SK-N-SH (cell line): ENCODE data around the gene SLF2. TPM values are rescaled to one million over a fixed set of nuclear protein-coding genes. Genes with fewer than 3 reads are reported as not detected.

Source experiments
- CTCF ChIA-PET: fragments of 300-600, 350-600 bp; formaldehyde crosslinking; extraction: SDS; loops from one replicate; lab custom pipeline; 2021; lab: Yijun Ruan, JAX
- POLR2A ChIA-PET: fragments of 350-600 bp; sonication (Branson Sonifier 250); formaldehyde crosslinking; extraction: SDS; loops from one replicate; lab custom pipeline; 2020; ENCODE audit warnings: antibody characterized with exemption, inconsistent platforms; lab: Yijun Ruan, JAX
- DNase-seq: peaks from one replicate; pipeline ENCODE4 v3.0.0; 2012
- H2AFZ ChIP-seq: fragments of 200-600 bp; sonication (generic); 2 replicates; pipeline ENCODE4 v1.8.1; 2016; ENCODE audit warnings: antibody characterized with exemption, mild to moderate bottlenecking, low read depth
- H3F3A ChIP-seq: fragments of 200-600 bp; sonication (generic); replicated peaks from 2 replicates; pipeline ENCODE3; 2016; ENCODE audit warnings: antibody characterized with exemption, mild to moderate bottlenecking; ENCODE audit not compliant: insufficient read depth
- H3K27ac ChIP-seq, 2 experiments: fragments of 200-500 bp in 1 of 2; fragments of 200-600 bp in 1 of 2; sonication (Bioruptor generic) in 1 of 2; sonication (generic), shearing (Covaris generic) in 1 of 2; 2 replicates each; pipeline versions ENCODE4 v1.5.1 to v1.6.1; 2014 to 2016; ENCODE audit warnings: low read depth in 2 of 2, inconsistent platforms in 1 of 2, low read length in 1 of 2, mild to moderate bottlenecking in 1 of 2, mixed read lengths in 1 of 2
- H3K27me3 ChIP-seq: fragments of 200-600 bp; sonication (generic), shearing (Covaris generic); 2 replicates; pipeline ENCODE4 v1.6.1; 2016; ENCODE audit warnings: mixed run types; ENCODE audit not compliant: insufficient read depth
- H3K36me3 ChIP-seq, 2 experiments: fragments of 200-500 bp in 1 of 2; fragments of 200-600 bp in 1 of 2; sonication (Bioruptor generic) in 1 of 2; sonication (generic) in 1 of 2; replicated peaks in 1 of 2; 2 replicates each; pipeline versions ENCODE3 to v1.5.1; 2014 to 2016; ENCODE audit warnings: low read length in 1 of 2, mild to moderate bottlenecking in 1 of 2; ENCODE audit not compliant: insufficient read depth in 2 of 2, control insufficient read depth in 1 of 2
- H3K4me1 ChIP-seq, 2 experiments: fragments of 200-500 bp in 1 of 2; fragments of 200-600 bp in 1 of 2; sonication (Bioruptor generic) in 1 of 2; sonication (generic), shearing (Covaris generic) in 1 of 2; 2 replicates each; pipeline versions ENCODE4 v1.5.1 to v1.6.1; 2014 to 2016; ENCODE audit warnings: low read depth in 1 of 2, low read length in 1 of 2, mixed run types in 1 of 2; ENCODE audit not compliant: insufficient read depth in 2 of 2, control insufficient read depth in 1 of 2
- H3K4me2 ChIP-seq: fragments of 200-600 bp; sonication (generic), shearing (Covaris generic); 2 replicates; pipeline ENCODE4 v1.6.1; 2017; ENCODE audit warnings: mixed run types
- H3K4me3 ChIP-seq, 2 experiments: fragments of 200-500 bp in 1 of 2; fragments of 200-600 bp in 1 of 2; sonication (Bioruptor generic) in 1 of 2; sonication (generic), shearing (Covaris generic) in 1 of 2; 2 replicates each; pipeline versions ENCODE4 v1.5.1 to v1.8.1; 2014 to 2016; ENCODE audit warnings: low read depth in 2 of 2, inconsistent platforms in 1 of 2, low read length in 1 of 2, mild to moderate bottlenecking in 1 of 2, mixed read lengths in 1 of 2, moderate library complexity in 1 of 2
- H3K79me2 ChIP-seq: fragments of 200-600 bp; sonication (generic); 2 replicates; pipeline ENCODE4 v1.8.1; 2017; ENCODE audit warnings: mild to moderate bottlenecking; ENCODE audit not compliant: insufficient read depth
- H3K9ac ChIP-seq: fragments of 200-600 bp; sonication (generic); 2 replicates; pipeline ENCODE4 v1.6.1; 2017; ENCODE audit warnings: mixed run types
- H3K9me2 ChIP-seq: fragments of 200-600 bp; sonication (generic); 2 replicates; pipeline ENCODE4 v1.6.1; 2017; ENCODE audit warnings: mixed run types
- H3K9me3 ChIP-seq: fragments of 200-600 bp; sonication (generic); 2 replicates; pipeline ENCODE4 v1.6.1; 2017; ENCODE audit warnings: mixed run types, mild to moderate bottlenecking, moderate library complexity
- H4K20me1 ChIP-seq: fragments of 200-600 bp; sonication (generic); 2 replicates; pipeline ENCODE4 v1.6.1; 2017; ENCODE audit warnings: mild to moderate bottlenecking, mixed run types; ENCODE audit not compliant: insufficient read depth
- CHD2 ChIP-seq: fragments of 150-350 bp; IDR thresholded peaks from 2 replicates; pipeline ENCODE4 v1.6.1; 2018; ENCODE audit warnings: low read length; ENCODE audit not compliant: partially characterized antibody
- ELF1 ChIP-seq: IDR thresholded peaks from 2 replicates; pipeline ENCODE4 v1.4.0; 2012
- FOXJ3 ChIP-seq: sonication (generic); formaldehyde crosslinking; IDR thresholded peaks from 2 replicates; pipeline ENCODE4 v1.5.1; 2020; ENCODE audit warnings: mild to moderate bottlenecking, missing genetic modification reagents
- MEF2A ChIP-seq: IDR thresholded peaks from 2 replicates; pipeline ENCODE4 v1.4.0; 2012; ENCODE audit warnings: low read depth, borderline replicate concordance
- MXI1 ChIP-seq: IDR thresholded peaks from 2 replicates; pipeline ENCODE4 v1.6.1; 2012; ENCODE audit warnings: mild to moderate bottlenecking, low read depth, low read length, improper control_type of control experiment
- NFIC ChIP-seq: IDR thresholded peaks from 2 replicates; pipeline ENCODE4 v1.4.0; 2012; ENCODE audit warnings: borderline replicate concordance
- NRF1 ChIP-seq: IDR thresholded peaks from 2 replicates; pipeline ENCODE4 v1.6.1; 2012; ENCODE audit warnings: low read depth, mild to moderate bottlenecking, low read length
- RAD21 ChIP-seq: IDR thresholded peaks from 2 replicates; pipeline ENCODE4 v1.6.1; 2012; ENCODE audit warnings: mild to moderate bottlenecking, low read length
- REST ChIP-seq: IDR thresholded peaks from 2 replicates; pipeline ENCODE4 v1.6.1; 2012; ENCODE audit warnings: mild to moderate bottlenecking, low read depth, low read length, moderate library complexity
- RXRA ChIP-seq: IDR thresholded peaks from 2 replicates; pipeline ENCODE4 v1.4.0; 2012; ENCODE audit warnings: low read depth, mild to moderate bottlenecking, borderline replicate concordance
- SMC3 ChIP-seq: IDR thresholded peaks from 2 replicates; pipeline ENCODE4 v1.6.1; 2012; ENCODE audit warnings: low read depth, low read length, improper control_type of control experiment
- TAF1 ChIP-seq: IDR thresholded peaks from 2 replicates; pipeline ENCODE4 v1.6.1; 2012; ENCODE audit warnings: low read depth, mild to moderate bottlenecking, low read length, moderate library complexity, borderline replicate concordance
- TCF12 ChIP-seq: IDR thresholded peaks from 2 replicates; pipeline ENCODE4 v1.4.0; 2012
- WGBS: methylation state at CpG from one replicate; pipeline ENCODE4 v1.1.6; 2017; ENCODE audit warnings: low lambda C conversion rate; 5-methylcytosine and 5-hydroxymethylcytosine counted together
- polyA plus RNA-seq, 3 experiments: library from polyadenylated mRNA; depleted of rRNA; stranded (reverse); fragments of >200 nt; gene quantifications; 2 replicates each; pipeline ENCODE4 v1.2.3, GENCODE V29; 2012
- TF ChIP-seq, protein P1 (sequence below): IDR thresholded peaks from 2 replicates; pipeline ENCODE4; 2012
- TF ChIP-seq, protein P2 (sequence below): fragments of 200-600 bp; sonication (generic); IDR thresholded peaks from 2 replicates; pipeline ENCODE4 v1.6.1; 2017; ENCODE audit warnings: antibody characterized with exemption, mild to moderate bottlenecking, moderate library complexity
- TF ChIP-seq, protein P3 (sequence below): IDR thresholded peaks from 2 replicates; pipeline ENCODE4 v1.4.0; 2012; ENCODE audit warnings: low read depth, borderline replicate concordance
- TF ChIP-seq, protein P4 (sequence below): IDR thresholded peaks from 2 replicates; pipeline ENCODE4 v1.4.0; 2012; ENCODE audit warnings: low read depth

SLF2 gene
- polyA plus RNA-seq, 1 of the 3 experiments (the other 2 are of a cell fraction): 6.3 TPM

DNA sequence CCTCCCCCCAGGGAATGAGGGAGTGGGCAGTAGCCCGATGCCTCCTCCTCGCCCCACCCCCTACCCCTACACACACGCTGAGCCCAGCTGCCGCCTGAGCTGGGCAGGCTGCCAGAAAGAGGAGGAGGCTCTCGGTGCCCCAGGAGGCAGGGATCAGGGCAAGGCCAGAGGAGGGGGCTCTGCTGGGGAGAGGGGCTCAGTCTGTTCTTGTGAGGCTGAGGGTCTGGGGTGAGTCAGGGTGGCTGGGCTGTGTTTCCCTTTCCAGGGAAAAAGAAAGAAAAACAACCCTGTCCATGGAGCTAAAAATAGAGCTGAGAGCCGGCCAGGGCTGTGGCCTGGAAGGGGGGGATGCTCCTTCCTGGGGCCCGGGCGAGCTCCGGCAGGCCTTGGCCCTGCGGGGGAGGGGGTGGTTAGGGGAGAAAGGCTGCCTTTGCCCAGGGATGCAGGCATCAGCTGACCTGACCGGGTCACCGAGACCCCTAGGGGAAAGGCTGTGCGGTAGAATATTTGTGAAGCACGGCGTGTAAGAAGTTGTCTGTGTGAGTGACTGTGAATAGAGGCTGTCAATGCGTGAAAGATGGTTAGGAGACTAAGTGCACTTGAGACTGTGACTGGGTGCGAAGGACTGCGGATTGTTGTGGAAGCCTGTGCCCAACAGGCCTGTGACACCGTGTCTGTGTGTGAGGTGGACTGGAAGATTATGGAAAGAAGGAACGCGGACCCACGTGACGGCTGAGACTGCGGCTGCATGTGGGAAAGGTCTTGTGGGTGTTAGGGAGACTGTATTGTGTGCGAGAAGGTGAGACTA lies 85.6 kb downstream of the SLF2 start:
- Histone ChIP-seq H3K9ac (peak overlapping the region; percentile 99), H3K27ac (peak overlapping the region; percentile 98 to 99), H2AFZ (peak overlapping the region; percentile 72; the same call in 1 of the 2 replicates), H3K36me3 (peaks cover 15 to 28% of the 10 kb centered on the region in 2 experiments), H3K4me1 (peaks cover 20 to 37% of the 10 kb centered on the region in 2 experiments; a peak in 3 of 4 replicates), H3K4me2 (peak overlapping the region; percentile 97), H3K4me3 (peak overlapping the region; percentile 66 to 90), H4K20me1 (peaks cover 20% of the 10 kb centered on the region), H3K27me3 (no peaks in the 10 kb centered on the region), H3K9me2 (no peaks in the 10 kb centered on the region), H3K79me2 (peaks cover 50% of the 10 kb centered on the region), H3K9me3 (no peaks in the 10 kb centered on the region), H3F3A (peaks cover 36% of the 10 kb centered on the region)
- CTCF ChIA-PET: interaction anchor here (0.6 to 24.5 kb wide), 18 partner anchors 11 to 1120 kb away, joined by 3 to 443 read pairs (median 5); partner anchors contain the start of genes MRPL43, PDZD7, SEMA4G and SFXN3
- POLR2A ChIA-PET: interaction anchor here (0.6 to 2.2 kb wide), 6 partner anchors 11 to 639 kb away, joined by 3 to 8 read pairs (median 4); partner anchors contain the start of genes MRPL43, SLF2 and TWNK
- DNase-seq: peak; percentile 96
- TF ChIP-seq TCF12 (peak; percentile 60), NFIC (peak; percentile 85), RXRA (peak; percentile 39; the same call in 1 of the 2 replicates), FOXJ3 (CRISPR knock-in tag) (no peak), SMC3 (no peak), REST (peak; percentile 10; the same call in 1 of the 2 replicates), RAD21 (no peak), ELF1 (no peak), NRF1 (no peak), TAF1 (no peak; the same call in 1 of the 2 replicates), CHD2 (peak; percentile 68), MXI1 (no peak), MEF2A (peak; percentile 96)
- TF ChIP-seq, protein P1, sequence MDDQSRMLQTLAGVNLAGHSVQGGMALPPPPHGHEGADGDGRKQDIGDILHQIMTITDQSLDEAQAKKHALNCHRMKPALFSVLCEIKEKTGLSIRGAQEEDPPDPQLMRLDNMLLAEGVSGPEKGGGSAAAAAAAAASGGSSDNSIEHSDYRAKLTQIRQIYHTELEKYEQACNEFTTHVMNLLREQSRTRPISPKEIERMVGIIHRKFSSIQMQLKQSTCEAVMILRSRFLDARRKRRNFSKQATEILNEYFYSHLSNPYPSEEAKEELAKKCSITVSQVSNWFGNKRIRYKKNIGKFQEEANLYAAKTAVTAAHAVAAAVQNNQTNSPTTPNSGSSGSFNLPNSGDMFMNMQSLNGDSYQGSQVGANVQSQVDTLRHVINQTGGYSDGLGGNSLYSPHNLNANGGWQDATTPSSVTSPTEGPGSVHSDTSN: no peak
- TF ChIP-seq, protein P2, sequence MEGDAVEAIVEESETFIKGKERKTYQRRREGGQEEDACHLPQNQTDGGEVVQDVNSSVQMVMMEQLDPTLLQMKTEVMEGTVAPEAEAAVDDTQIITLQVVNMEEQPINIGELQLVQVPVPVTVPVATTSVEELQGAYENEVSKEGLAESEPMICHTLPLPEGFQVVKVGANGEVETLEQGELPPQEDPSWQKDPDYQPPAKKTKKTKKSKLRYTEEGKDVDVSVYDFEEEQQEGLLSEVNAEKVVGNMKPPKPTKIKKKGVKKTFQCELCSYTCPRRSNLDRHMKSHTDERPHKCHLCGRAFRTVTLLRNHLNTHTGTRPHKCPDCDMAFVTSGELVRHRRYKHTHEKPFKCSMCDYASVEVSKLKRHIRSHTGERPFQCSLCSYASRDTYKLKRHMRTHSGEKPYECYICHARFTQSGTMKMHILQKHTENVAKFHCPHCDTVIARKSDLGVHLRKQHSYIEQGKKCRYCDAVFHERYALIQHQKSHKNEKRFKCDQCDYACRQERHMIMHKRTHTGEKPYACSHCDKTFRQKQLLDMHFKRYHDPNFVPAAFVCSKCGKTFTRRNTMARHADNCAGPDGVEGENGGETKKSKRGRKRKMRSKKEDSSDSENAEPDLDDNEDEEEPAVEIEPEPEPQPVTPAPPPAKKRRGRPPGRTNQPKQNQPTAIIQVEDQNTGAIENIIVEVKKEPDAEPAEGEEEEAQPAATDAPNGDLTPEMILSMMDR: no peak
- TF ChIP-seq, protein P3, sequence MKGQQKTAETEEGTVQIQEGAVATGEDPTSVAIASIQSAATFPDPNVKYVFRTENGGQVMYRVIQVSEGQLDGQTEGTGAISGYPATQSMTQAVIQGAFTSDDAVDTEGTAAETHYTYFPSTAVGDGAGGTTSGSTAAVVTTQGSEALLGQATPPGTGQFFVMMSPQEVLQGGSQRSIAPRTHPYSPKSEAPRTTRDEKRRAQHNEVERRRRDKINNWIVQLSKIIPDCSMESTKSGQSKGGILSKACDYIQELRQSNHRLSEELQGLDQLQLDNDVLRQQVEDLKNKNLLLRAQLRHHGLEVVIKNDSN: peak; percentile 65; the same call in 1 of the 2 replicates
- TF ChIP-seq, protein P4, sequence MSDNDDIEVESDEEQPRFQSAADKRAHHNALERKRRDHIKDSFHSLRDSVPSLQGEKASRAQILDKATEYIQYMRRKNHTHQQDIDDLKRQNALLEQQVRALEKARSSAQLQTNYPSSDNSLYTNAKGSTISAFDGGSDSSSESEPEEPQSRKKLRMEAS: peak; percentile 2; the same call in 1 of the 2 replicates
- WGBS: 4% methylated on average over 24 of the region's 25 CpGs
